PC-3 (cell line): ENCODE data around the gene NPAS2.

Experiments
- CTCF ChIP-seq: fragments of 300-600 bp; sonication (generic); conservative IDR thresholded peaks from 2 replicates; pipeline ENCODE4 v1.5.1; 2017; ENCODE audit warnings: antibody characterized with exemption, low read depth, mild to moderate bottlenecking, low read length
- EZH2 ChIP-seq: fragments of 300-600 bp; sonication (generic); IDR thresholded peaks from one replicate; pipeline ENCODE4 v1.6.1; 2017; ENCODE audit warnings: antibody characterized with exemption, mild to moderate bottlenecking, low read length; ENCODE audit not compliant: unreplicated experiment
- EZH2phosphoT487 ChIP-seq: fragments of 300-600 bp; sonication (generic); IDR thresholded peaks from 2 replicates; pipeline ENCODE4 v1.6.1; 2018; ENCODE audit warnings: mild to moderate bottlenecking, antibody characterized with exemption, low read length, borderline replicate concordance

- TF ChIP-seq CTCF (no peak), EZH2phosphoT487 (no peak), EZH2 (no peak)
Measured at GRCh38 chr2:100807707-100808106, 12.2 kb upstream of the NPAS2 start.
